ENCODE results near the gene AKT1. TPM values are rescaled to one million over a fixed set of nuclear protein-coding genes. Genes with fewer than 3 reads are reported as not detected.

AKT1 gene
- total and polyA plus RNA-seq, 7 donors, result 86.2 to 180 (median 116) TPM

GRCh38 chr14:104821971-104822608 is 26.5 kb upstream of the AKT1 start:
- no peaks in the 10 kb centered on the region for H3K36me3 ChIP-seq
- H3K4me3 ChIP-seq, result no peak overlapping the region
- intact Hi-C loops (cut with DNase I), result loop anchor here (1.0 kb wide), 1 partner anchor 50 kb away; no protein-coding TSS in a partner anchor
- no peak for TF ChIP-seq POLR2A (IDR thresholded peaks at IDR 0.05)
- no peak for TF ChIP-seq POLR2AphosphoS5 (IDR thresholded peaks at IDR 0.05)
- TF ChIP-seq CTCF (IDR thresholded peaks at IDR 0.05), result no peak
- TF ChIP-seq EP300 (IDR thresholded peaks at IDR 0.05), result no peak
- H3K9me3 ChIP-seq, result no peaks in the 10 kb centered on the region
- peak; percentile 49 for DNase-seq
- H3K27me3 ChIP-seq, result peaks cover 0 to 8% (median 0%) of the 10 kb centered on the region in 3 donors
- peaks cover 0 to 35% (median 31%) of the 10 kb centered on the region in 4 donors for H3K4me1 ChIP-seq
- H3K27ac ChIP-seq, result no peak overlapping the region
- WGBS, 2 donors, result 89% methylated on average over 27 of the region's 27 CpGs

- Histone ChIP-seq H3K4me3 (no peak overlapping the region), H3K27ac (peak overlapping the region in 1 of 4 donors; percentile 35), H3K36me3 (no peaks in the 10 kb centered on the region), H3K4me1 (peaks cover 0 to 38% (median 33%) of the 10 kb centered on the region in 4 donors), H3K27me3 (peaks cover 0 to 8% (median 0%) of the 10 kb centered on the region in 3 donors), H3K9me3 (no peaks in the 10 kb centered on the region)
- no peak for TF ChIP-seq EP300 (IDR thresholded peaks at IDR 0.05)
- no peak for TF ChIP-seq CTCF (IDR thresholded peaks at IDR 0.05)
- no peak for TF ChIP-seq POLR2A (IDR thresholded peaks at IDR 0.05)
- TF ChIP-seq POLR2AphosphoS5 (IDR thresholded peaks at IDR 0.05), result no peak
- peak; percentile 65 for DNase-seq
- intact Hi-C loops (cut with DNase I), result loop anchor here (1.0 kb wide), 1 partner anchor 49 kb away; no protein-coding TSS in a partner anchor
- 85 to 86% methylated on average over 23 of the region's 23 CpGs for WGBS, 2 donors
Observed at GRCh38 chr14:104821229-104821945, 25.8 kb upstream of the AKT1 start.

GRCh38 chr14:104820669-104821228 is 25.2 kb upstream of the AKT1 start:
- 21 to 52% methylated on average over 22 of the region's 22 CpGs for WGBS, 2 donors

GRCh38 chr14:104819361-104819781 is 23.8 kb upstream of the AKT1 start:
- no peaks in the 10 kb centered on the region for H3K9me3 ChIP-seq
- no peaks in the 10 kb centered on the region for H3K27me3 ChIP-seq
- WGBS, 2 donors, result 86 to 91% methylated on average over 12 of the region's 12 CpGs
- TF ChIP-seq POLR2A (IDR thresholded peaks at IDR 0.05) (no peak), CTCF (IDR thresholded peaks at IDR 0.05) (no peak), EP300 (IDR thresholded peaks at IDR 0.05) (no peak), POLR2AphosphoS5 (IDR thresholded peaks at IDR 0.05) (no peak)
- intact Hi-C loops (cut with DNase I), result no loop called here
- peak; percentile 53 for DNase-seq
- no peaks in the 10 kb centered on the region for H3K36me3 ChIP-seq
- peaks cover 0 to 38% (median 36%) of the 10 kb centered on the region in 4 donors for H3K4me1 ChIP-seq
- H3K27ac ChIP-seq, result no peak overlapping the region
- no peak overlapping the region for H3K4me3 ChIP-seq

More at GRCh38 chr14:104820669-104821228, 25.2 kb upstream of the AKT1 start:
- H3K36me3 ChIP-seq, result no peaks in the 10 kb centered on the region
- peaks cover 0 to 5% (median 0%) of the 10 kb centered on the region in 3 donors for H3K27me3 ChIP-seq
- peaks cover 0 to 33% (median 30%) of the 10 kb centered on the region in 4 donors for H3K4me1 ChIP-seq
- no peaks in the 10 kb centered on the region for H3K9me3 ChIP-seq
- H3K27ac ChIP-seq, result no peak overlapping the region
- DNase-seq, result peak; percentile 79
- TF ChIP-seq CTCF (IDR thresholded peaks at IDR 0.05) (peak in 3 of 4 experiments; percentile 12 to 52 (median 50)), POLR2A (IDR thresholded peaks at IDR 0.05) (no peak)
- intact Hi-C loops (cut with DNase I), result loop anchor here (1.0 kb wide), 1 partner anchor 48 kb away; no protein-coding TSS in a partner anchor
- H3K4me3 ChIP-seq, result no peak overlapping the region
